ENCODE results near the gene FKBP6. TPM values are rescaled to one million over a fixed set of nuclear protein-coding genes. Genes with fewer than 3 reads are reported as not detected.

FKBP6 gene
- total and polyA plus RNA-seq, 2 of the 13 experiments (the other 11 are each of a cell fraction or from before 2014, with no cell fraction given) = 0.07 to 0.20 TPM

- no peak for TF ChIP-seq ZNF484 (CRISPR knock-in tag; IDR thresholded peaks at IDR 0.05; ENCODE audit: borderline replicate concordance, low read depth)
- no peak for TF ChIP-seq IRF1 (CRISPR knock-in tag; IDR thresholded peaks at IDR 0.05; ENCODE audit: low read depth)
- no peak for TF ChIP-seq ZNF691 (CRISPR knock-in tag; IDR thresholded peaks at IDR 0.05; ENCODE audit: borderline replicate concordance, low read depth)
- no peak for TF ChIP-seq NFE2L2 (IDR thresholded peaks at IDR 0.05; ENCODE audit: low read length)
- no peak for TF ChIP-seq ZNF781 (CRISPR knock-in tag; IDR thresholded peaks at IDR 0.05; ENCODE audit: borderline replicate concordance, not compliant biosample characterization)
- no peak for TF ChIP-seq CERS6 (CRISPR knock-in tag; IDR thresholded peaks at IDR 0.05)
- TF ChIP-seq ZNF12 (CRISPR knock-in tag; IDR thresholded peaks at IDR 0.05) = no peak
- no peak for TF ChIP-seq JUN (CRISPR knock-in tag; IDR thresholded peaks at IDR 0.05)
- TF ChIP-seq FOXO1 (CRISPR knock-in tag; IDR thresholded peaks at IDR 0.05) = no peak
- no peak for TF ChIP-seq ZBTB37 (CRISPR knock-in tag; IDR thresholded peaks at IDR 0.05)
- TF ChIP-seq MYC (CRISPR knock-in tag; IDR thresholded peaks at IDR 0.05; ENCODE audit: borderline replicate concordance) = peak; percentile 22; the same call in 1 of the 2 replicates
- no peak for TF ChIP-seq RBAK (CRISPR knock-in tag; IDR thresholded peaks at IDR 0.05)
- no peak; the same call in 1 of the 2 replicates for TF ChIP-seq UBTF (CRISPR knock-in tag; IDR thresholded peaks at IDR 0.05)
- TF ChIP-seq REPIN1 (CRISPR knock-in tag; IDR thresholded peaks at IDR 0.05; ENCODE audit: borderline replicate concordance, low read depth) = no peak
- TF ChIP-seq NFIB (CRISPR knock-in tag; IDR thresholded peaks at IDR 0.05; ENCODE audit: borderline replicate concordance) = no peak
- TF ChIP-seq MED13 (CRISPR knock-in tag; IDR thresholded peaks at IDR 0.05) = no peak
- no peak for TF ChIP-seq RNF219 (CRISPR knock-in tag; IDR thresholded peaks at IDR 0.05)
- TF ChIP-seq E2F2 (CRISPR knock-in tag; IDR thresholded peaks at IDR 0.05; ENCODE audit: borderline replicate concordance) = no peak
- no peak for TF ChIP-seq SPEN (CRISPR knock-in tag; IDR thresholded peaks at IDR 0.05; ENCODE audit: low read depth)
Measured at GRCh38 chr7:73343671-73344380, 15.9 kb downstream of the FKBP6 start (continued).

Data from HepG2 (cell line).